Measurements from ENCODE around the gene LSM10. TPM values are rescaled to one million over a fixed set of nuclear protein-coding genes. Genes with fewer than 3 reads are reported as not detected.

The LSM10 gene
- total RNA-seq, 4 donors from 2014 or later: 21.0 to 32.2 (median 27.0) TPM

- H3K4me3 ChIP-seq (ENCODE audit: low read depth, poor library complexity, severe bottlenecking): no peak overlapping the region
- no peak for TF ChIP-seq POLR2A (IDR thresholded peaks at IDR 0.05)
- no peak for TF ChIP-seq CTCF (IDR thresholded peaks at IDR 0.05)
- intact Hi-C loops (cut with DNase I; ENCODE audit: low total_unique reads): no loop called here
- WGBS, 2 donors: 96 to 100% methylated on average over 1 of the region's 1 CpG
- DNase-seq (ENCODE audit: low spot score in 2 of 2): no peak
Observed at GRCh38 chr1:36406440-36406839, 8.7 kb upstream of the LSM10 start.

- WGBS, 2 donors: 91 to 92% methylated on average over 4 of the region's 4 CpGs
- H3K4me3 ChIP-seq (ENCODE audit: low read depth, poor library complexity, severe bottlenecking): no peak overlapping the region
- no peak for DNase-seq (ENCODE audit: low spot score in 2 of 2)
- intact Hi-C loops (cut with DNase I; ENCODE audit: low total_unique reads): no loop called here
- TF ChIP-seq CTCF (IDR thresholded peaks at IDR 0.05): no peak
- no peak for TF ChIP-seq POLR2A (IDR thresholded peaks at IDR 0.05)
Observed at GRCh38 chr1:36402504-36402890, 4.8 kb upstream of the LSM10 start.

GRCh38 chr1:36401602-36402503 lies 4.1 kb upstream of the LSM10 start:
- WGBS, 2 donors: 88 to 89% methylated on average over 10 to 12 of the region's 12 CpGs
- no peak for DNase-seq (ENCODE audit: low spot score in 2 of 2)
- TF ChIP-seq CTCF (IDR thresholded peaks at IDR 0.05) (no peak), POLR2A (IDR thresholded peaks at IDR 0.05) (no peak)
- H3K4me3 ChIP-seq (ENCODE audit: low read depth, poor library complexity, severe bottlenecking): no peak overlapping the region
- intact Hi-C loops (cut with DNase I; ENCODE audit: low total_unique reads): no loop called here

GRCh38 chr1:36400825-36401601 lies 3.3 kb upstream of the LSM10 start:
- intact Hi-C loops (cut with DNase I; ENCODE audit: low total_unique reads): no loop called here
- no peak overlapping the region for H3K4me3 ChIP-seq (ENCODE audit: low read depth, poor library complexity, severe bottlenecking)
- no peak for TF ChIP-seq CTCF (IDR thresholded peaks at IDR 0.05)
- WGBS, 2 donors: 59% methylated on average over 22 of the region's 22 CpGs
- peak; percentile 84 to 97 for DNase-seq (ENCODE audit: low spot score in 2 of 2)

GRCh38 chr1:36400514-36400824 lies 2.8 kb upstream of the LSM10 start:
- H3K4me3 ChIP-seq (ENCODE audit: low read depth, poor library complexity, severe bottlenecking): no peak overlapping the region
- no peak for TF ChIP-seq CTCF (IDR thresholded peaks at IDR 0.05)
- DNase-seq (ENCODE audit: low spot score in 2 of 2): no peak
- intact Hi-C loops (cut with DNase I; ENCODE audit: low total_unique reads): no loop called here
- WGBS, 2 donors: 40 to 75% methylated on average over 8 to 10 of the region's 10 CpGs

Data from lower leg skin (tissue), 4 donors.